ENCODE data around the gene SAFB. TPM values are rescaled to one million over a fixed set of nuclear protein-coding genes. Genes with fewer than 3 reads are reported as not detected.

Gene SAFB
- total RNA-seq, 4 donors from 2014 or later = 29.8 to 60.0 (median 56.1) TPM

- ATAC-seq = no peak
- in situ Hi-C loops (cut with MboI; ENCODE audit: low sequenced_read_pairs in 4 of 4) = no loop called here
Observed at GRCh38 chr19:5707576-5708575, 85.0 kb downstream of the SAFB start.

GRCh38 chr19:5711025-5711424 is 88.1 kb downstream of the SAFB start:
- DNase-seq (no peak), ATAC-seq (no peak)
- intact Hi-C loops (cut with DNase I; ENCODE audit: low total_unique reads) = no loop called here
- Histone ChIP-seq H3K27me3 (no peaks in the 10 kb centered on the region), H3K9me3 (no peaks in the 10 kb centered on the region), H3K4me1 (no peaks in the 10 kb centered on the region), H3K4me3 (no peak overlapping the region), H3K27ac (no peak overlapping the region), H3K36me3 (peaks cover 0 to 70% of the 10 kb centered on the region in 2 donors)
- TF ChIP-seq POLR2A (IDR thresholded peaks at IDR 0.05) (no peak), CTCF (IDR thresholded peaks at IDR 0.05 in 4 of 5, conservative IDR thresholded peaks at IDR 0.05 in 1 of 5) (no peak)
- in situ Hi-C loops (cut with MboI; ENCODE audit: low sequenced_read_pairs in 4 of 4) = no loop called here

More at GRCh38 chr19:5707576-5708575, 85.0 kb downstream of the SAFB start:
- Histone ChIP-seq H3K4me1 (no peaks in the 10 kb centered on the region), H3K9me3 (no peaks in the 10 kb centered on the region), H3K27me3 (no peaks in the 10 kb centered on the region), H3K36me3 (peaks cover 0 to 83% of the 10 kb centered on the region in 2 donors), H3K27ac (no peak overlapping the region), H3K4me3 (no peak overlapping the region)
- no peak for DNase-seq
- TF ChIP-seq CTCF (IDR thresholded peaks at IDR 0.05 in 4 of 5, conservative IDR thresholded peaks at IDR 0.05 in 1 of 5) (no peak), POLR2A (IDR thresholded peaks at IDR 0.05) (no peak)
- intact Hi-C loops (cut with DNase I; ENCODE audit: low total_unique reads) = no loop called here

- no peak for ATAC-seq
- Histone ChIP-seq H3K36me3 (peaks cover 0 to 63% of the 10 kb centered on the region in 2 donors), H3K9me3 (no peaks in the 10 kb centered on the region), H3K4me1 (no peaks in the 10 kb centered on the region), H3K27me3 (no peaks in the 10 kb centered on the region), H3K4me3 (no peak overlapping the region), H3K27ac (no peak overlapping the region)
- in situ Hi-C loops (cut with MboI; ENCODE audit: low sequenced_read_pairs in 4 of 4) (no loop called here), intact Hi-C loops (cut with DNase I; ENCODE audit: low total_unique reads) (no loop called here)
- DNase-seq = no peak
- TF ChIP-seq POLR2A (IDR thresholded peaks at IDR 0.05) = no peak
- no peak for TF ChIP-seq CTCF (IDR thresholded peaks at IDR 0.05 in 4 of 5, conservative IDR thresholded peaks at IDR 0.05 in 1 of 5)
Observed at GRCh38 chr19:5711713-5712161, 88.9 kb downstream of the SAFB start.

GRCh38 chr19:5713228-5713627 is 90.3 kb downstream of the SAFB start:
- H3K27ac ChIP-seq = no peak overlapping the region
- H3K9me3 ChIP-seq = no peaks in the 10 kb centered on the region
- DNase-seq = no peak
- no peaks in the 10 kb centered on the region for H3K27me3 ChIP-seq
- H3K4me1 ChIP-seq = peaks cover 9 to 13% of the 10 kb centered on the region in 2 donors
- H3K36me3 ChIP-seq = peaks cover 0 to 49% of the 10 kb centered on the region in 2 donors
- no peak for ATAC-seq
- no peak overlapping the region for H3K4me3 ChIP-seq
- in situ Hi-C loops (cut with MboI; ENCODE audit: low sequenced_read_pairs in 4 of 4) = no loop called here
- TF ChIP-seq CTCF (IDR thresholded peaks at IDR 0.05 in 4 of 5, conservative IDR thresholded peaks at IDR 0.05 in 1 of 5) (no peak), POLR2A (IDR thresholded peaks at IDR 0.05) (no peak)
- intact Hi-C loops (cut with DNase I; ENCODE audit: low total_unique reads) = no loop called here
